A549 (cell line): ENCODE data around the gene SMLR1. TPM values are rescaled to one million over a fixed set of nuclear protein-coding genes. Genes with fewer than 3 reads are reported as not detected.

Experiments used
- ATAC-seq, 2 experiments: fragments of 200-7000 bp in 1 of 2; fragments of >200 bp in 1 of 2; cut with Nextera tagmentation in 1 of 2; cut with Tn5 transposase in 1 of 2; 3 replicates each; pipeline versions ENCODE4 v1.8.0 to v1.9.1; 2018 to 2020; ENCODE audit warnings: mild to moderate bottlenecking in 1 of 2, moderate library complexity in 1 of 2
- CTCF ChIA-PET: fragments of 300-600 bp; sonication (Branson Sonifier 250); formaldehyde crosslinking; extraction: SDS; loops from one replicate; lab custom pipeline; 2021; ENCODE audit warnings: antibody characterized with exemption, inconsistent platforms; lab: Yijun Ruan, JAX
- POLR2A ChIA-PET: fragments of 350-600 bp; formaldehyde crosslinking; extraction: SDS; loops from one replicate; lab custom pipeline; 2021; ENCODE audit warnings: antibody characterized with exemption, inconsistent platforms; lab: Yijun Ruan, JAX
- DNase-seq, 2 experiments: peaks; one replicate each; pipeline versions ENCODE4 v3.0.0 to v3.0.0-alpha.2; 2011 to 2016; ENCODE audit warnings: low read depth in 1 of 2, low spot score in 1 of 2
- FAIRE-seq: peaks from 2 replicates; lab custom pipeline; 2011; peaks lifted over from hg19 to GRCh38; lab: Jason Lieb, UNC
- H3K27ac ChIP-seq, 2 experiments: fragments of >200 bp; sonication (Bioruptor Twin); formaldehyde crosslinking; 3 replicates each; pipeline ENCODE4 v1.5.1; 2016 to 2017
- H3K4me1 ChIP-seq: fragments of >200 bp; sonication (Bioruptor Twin); formaldehyde crosslinking; 3 replicates; pipeline ENCODE4 v1.6.1; 2016
- H3K4me2 ChIP-seq: fragments of >200 bp; sonication (Bioruptor Twin); formaldehyde crosslinking; 3 replicates; pipeline ENCODE4 v1.6.1; 2016
- H3K4me3 ChIP-seq: fragments of >200 bp; sonication (Bioruptor Twin); formaldehyde crosslinking; 3 replicates; pipeline ENCODE4 v1.5.1; 2016
- H3K9me3 ChIP-seq: fragments of >200 bp; sonication (Bioruptor Twin); formaldehyde crosslinking; 3 replicates; pipeline ENCODE4 v1.6.1; 2016
- BCL3 ChIP-seq: fragments of >200 bp; sonication (Bioruptor Twin); formaldehyde crosslinking; IDR thresholded peaks from 3 replicates; pipeline ENCODE4 v1.6.1; 2016
- BHLHE40 ChIP-seq: IDR thresholded peaks from 2 replicates; pipeline ENCODE4 v1.6.1; 2012; ENCODE audit warnings: low read depth, low read length, inconsistent platforms
- FOXS1 ChIP-seq: fragments of 250-450 bp; sonication (Bioruptor Pico); IDR thresholded peaks from 2 replicates; pipeline ENCODE4 v1.5.0; 2020; ENCODE audit warnings: mild to moderate bottlenecking, moderate library complexity
- HEYL ChIP-seq: fragments of 250-450 bp; sonication (Bioruptor Pico); IDR thresholded peaks from 2 replicates; pipeline ENCODE4 v1.8.0; 2021; ENCODE audit warnings: mild to moderate bottlenecking, moderate library complexity
- MAFK ChIP-seq: fragments of 450-650 bp; IDR thresholded peaks from 2 replicates; pipeline ENCODE4 v1.6.1; 2014; ENCODE audit not compliant: partially characterized antibody
- MAX ChIP-seq: IDR thresholded peaks from 2 replicates; pipeline ENCODE4 v1.6.1; 2012
- NFE2L2 ChIP-seq: fragments of 150-350 bp; conservative IDR thresholded peaks from 2 replicates; pipeline ENCODE4 v1.6.1; 2014; ENCODE audit warnings: low read length
- NPAS2 ChIP-seq: fragments of 250-450 bp; sonication (Bioruptor Pico); IDR thresholded peaks from 2 replicates; pipeline ENCODE4 v1.8.0; 2022; ENCODE audit warnings: mild to moderate bottlenecking, moderate library complexity, borderline replicate concordance
- PBX3 ChIP-seq: IDR thresholded peaks from 2 replicates; pipeline ENCODE4 v1.6.1; 2012
- RAD21 ChIP-seq, 2 experiments: fragments of >200 bp in 1 of 2; sonication (Bioruptor Twin) in 1 of 2; formaldehyde crosslinking in 1 of 2; IDR thresholded peaks in 1 of 2; conservative IDR thresholded peaks in 1 of 2; 2 replicates in 1 of 2; 3 replicates in 1 of 2; pipeline ENCODE4 v1.6.1; 2012 to 2018; ENCODE audit warnings: inconsistent platforms in 1 of 2
- REST ChIP-seq: fragments of 200-600 bp; sonication (generic); IDR thresholded peaks from 2 replicates; pipeline ENCODE4 v1.6.1; 2016; ENCODE audit warnings: antibody characterized with exemption, mild to moderate bottlenecking, moderate library complexity
- SMC3 ChIP-seq: fragments of >200 bp; sonication (Bioruptor Twin); formaldehyde crosslinking; IDR thresholded peaks from 3 replicates; pipeline ENCODE4 v1.6.1; 2018; ENCODE audit warnings: inconsistent platforms
- SREBF2 ChIP-seq: fragments of 450-650 bp; IDR thresholded peaks from 2 replicates; pipeline ENCODE4 v1.6.1; 2014; ENCODE audit warnings: mild to moderate bottlenecking, moderate library complexity
- TFCP2L1 ChIP-seq: fragments of 250-450 bp; sonication (Bioruptor Pico); IDR thresholded peaks from 2 replicates; pipeline ENCODE4 v1.5.0; 2021; ENCODE audit warnings: mild to moderate bottlenecking
- USF2 ChIP-seq: fragments of 450-650 bp; IDR thresholded peaks from 2 replicates; pipeline ENCODE4 v1.6.1; 2014; ENCODE audit warnings: antibody characterized with exemption
- ZFP36 ChIP-seq: fragments of 450-650 bp; IDR thresholded peaks from 2 replicates; pipeline ENCODE4 v1.6.1; 2014; ENCODE audit warnings: borderline replicate concordance; ENCODE audit not compliant: partially characterized antibody
- WGBS: methylation state at CpG from one replicate; pipeline ENCODE4 v1.1.6; 2017; ENCODE audit errors: missing lambda C conversion rate; 5-methylcytosine and 5-hydroxymethylcytosine counted together
- polyA plus RNA-seq, 4 experiments: library from polyadenylated mRNA; depleted of rRNA in 3 of 4; stranded (reverse); fragments of >200 nt; fragmentation: RNase III in 1 of 4; extraction: RNeasy Plus Mini Kit Qiagen cat#74134 plus additional on column Dnase treatment in 1 of 4; gene quantifications; 2 replicates in 3 of 4; 3 replicates in 1 of 4; pipeline ENCODE4 v1.2.3, GENCODE V29; 2011 to 2017

The SMLR1 gene
- polyA plus RNA-seq, 2 of the 4 experiments (the other 2 are of a cell fraction): 0.03 to 0.05 TPM

- no peak overlapping the region for H3K4me3 ChIP-seq
- TF ChIP-seq BHLHE40 (no peak), RAD21 (conservative IDR thresholded peaks at IDR 0.05 in 1 of 2, IDR thresholded peaks at IDR 0.05 in 1 of 2) (no peak), BCL3 (no peak), FOXS1 (CRISPR knock-in tag) (no peak), NFE2L2 (no peak), REST (no peak), USF2 (no peak), ZFP36 (no peak)
- POLR2A ChIA-PET: no interaction called here
- H3K4me2 ChIP-seq: no peak overlapping the region
- ATAC-seq (no peak), FAIRE-seq (no peak), DNase-seq (peak in 1 of 2 experiments; percentile 6)
- no peak overlapping the region for H3K27ac ChIP-seq
- WGBS: 27% methylated on average over 5 of the region's 5 CpGs
- H3K9me3 ChIP-seq: no peaks in the 10 kb centered on the region
- CTCF ChIA-PET: no interaction called here
- H3K4me1 ChIP-seq: no peaks in the 10 kb centered on the region
Observed at GRCh38 chr6:130788954-130789353, 38.3 kb upstream of the SMLR1 start.

GRCh38 chr6:130794010-130794697 is 33.1 kb upstream of the SMLR1 start:
- DNase-seq (no peak), FAIRE-seq (no peak), ATAC-seq (no peak)
- TF ChIP-seq SMC3: no peak
- ChIA-PET CTCF (no interaction called here), POLR2A (no interaction called here)
- no peak overlapping the region for H3K4me3 ChIP-seq
- H3K9me3 ChIP-seq: no peaks in the 10 kb centered on the region
- no peak overlapping the region for H3K27ac ChIP-seq
- WGBS: 33% methylated on average over 1 of the region's 1 CpG
- H3K4me1 ChIP-seq: no peaks in the 10 kb centered on the region
- no peak overlapping the region for H3K4me2 ChIP-seq

GRCh38 chr6:130794738-130795137 is 32.5 kb upstream of the SMLR1 start:
- FAIRE-seq: no peak
- CTCF ChIA-PET: no interaction called here
- POLR2A ChIA-PET: no interaction called here
- no peak for ATAC-seq
- Histone ChIP-seq H3K9me3 (no peaks in the 10 kb centered on the region), H3K27ac (no peak overlapping the region), H3K4me1 (no peaks in the 10 kb centered on the region), H3K4me2 (no peak overlapping the region), H3K4me3 (no peak overlapping the region)
- WGBS: 9% methylated on average over 3 of the region's 3 CpGs
- no peak for DNase-seq
- no peak for TF ChIP-seq HEYL (CRISPR knock-in tag)
- TF ChIP-seq MAFK: peak; percentile 21

- no peak overlapping the region for H3K27ac ChIP-seq
- H3K4me1 ChIP-seq: no peaks in the 10 kb centered on the region
- no peak overlapping the region for H3K4me2 ChIP-seq
- CTCF ChIA-PET: no interaction called here
- 0 out of 3 replicates have a peak, but pooled peaks cover 3% of the 10 kb centered on the region for H3K9me3 ChIP-seq
- DNase-seq (peak in 1 of 2 experiments; percentile 9), FAIRE-seq (no peak)
- no peak for TF ChIP-seq MAX
- TF ChIP-seq NPAS2: no peak
- TF ChIP-seq ZFP36: no peak
- TF ChIP-seq PBX3: no peak
- no peak for TF ChIP-seq SREBF2
- no peak for TF ChIP-seq TFCP2L1
- TF ChIP-seq, all 56 proteins: peak for 0
- POLR2A ChIA-PET: no interaction called here
- H3K4me3 ChIP-seq: no peak overlapping the region
- peak in 1 of 2 experiments; percentile 46; a peak in 1 of 6 replicates for ATAC-seq
Observed at GRCh38 chr6:130796313-130796905, 30.8 kb upstream of the SMLR1 start.
